Inferior parietal cortex (tissue), 1 donor: ENCODE data around the gene SBF2.

Experiments
- DNase-seq: peaks from one replicate; pipeline ENCODE4 v3.0.0-alpha.2; 2016; ENCODE audit errors: extremely low spot score

Gene SBF2

DNA sequence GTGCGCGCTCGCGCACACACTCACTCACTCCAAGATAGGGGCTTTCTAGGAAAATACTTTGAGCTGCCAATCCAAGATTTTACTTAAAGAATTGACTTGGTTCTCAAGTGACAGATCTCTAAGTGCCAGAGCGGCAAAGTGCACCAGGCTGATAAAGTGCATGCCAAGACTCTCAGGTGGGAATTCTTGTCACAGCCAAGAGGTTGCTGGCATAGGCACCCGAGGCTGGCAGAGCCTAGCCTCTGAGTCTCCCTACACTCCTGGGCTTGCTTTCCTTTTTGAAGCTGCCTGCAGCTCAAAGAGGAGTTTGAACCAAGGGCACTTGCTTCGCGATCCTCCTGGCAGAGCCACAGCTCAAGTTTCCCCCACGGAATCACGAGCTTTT, 8.3 kb upstream of the SBF2 start:
- no peak for DNase-seq

DNA sequence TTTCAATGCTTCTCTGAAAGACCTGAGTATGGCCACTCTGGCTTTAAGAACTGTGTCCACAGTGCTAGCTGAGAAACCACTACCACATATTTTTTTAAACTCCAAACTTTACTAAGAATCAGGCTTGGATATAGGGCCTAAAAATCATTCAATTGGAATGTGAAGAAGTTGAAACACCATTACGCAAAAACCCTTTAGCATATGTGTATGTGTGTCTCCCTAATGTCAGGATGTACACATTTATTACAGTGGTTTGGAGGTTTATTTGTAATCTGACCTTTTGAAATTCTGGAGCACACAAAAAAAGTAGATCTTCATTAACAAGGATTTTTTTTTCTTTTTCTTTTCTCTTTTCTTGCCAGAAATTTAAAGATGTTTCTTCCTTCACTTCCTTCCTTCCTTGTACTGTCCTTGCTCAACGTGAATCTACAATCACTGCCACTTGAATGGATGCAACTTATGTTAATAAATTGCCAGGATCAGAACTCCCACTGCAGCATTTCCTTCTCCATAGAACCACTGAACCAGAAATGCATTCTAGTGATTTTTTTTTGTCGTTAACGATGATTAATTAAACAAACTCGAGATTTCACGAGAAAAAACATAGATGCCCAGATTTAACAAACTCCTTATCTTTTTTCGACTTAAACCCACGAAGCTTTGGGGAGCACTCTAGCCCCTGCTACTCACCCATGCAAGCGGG, 7.8 kb upstream of the SBF2 start:
- no peak for DNase-seq

DNA sequence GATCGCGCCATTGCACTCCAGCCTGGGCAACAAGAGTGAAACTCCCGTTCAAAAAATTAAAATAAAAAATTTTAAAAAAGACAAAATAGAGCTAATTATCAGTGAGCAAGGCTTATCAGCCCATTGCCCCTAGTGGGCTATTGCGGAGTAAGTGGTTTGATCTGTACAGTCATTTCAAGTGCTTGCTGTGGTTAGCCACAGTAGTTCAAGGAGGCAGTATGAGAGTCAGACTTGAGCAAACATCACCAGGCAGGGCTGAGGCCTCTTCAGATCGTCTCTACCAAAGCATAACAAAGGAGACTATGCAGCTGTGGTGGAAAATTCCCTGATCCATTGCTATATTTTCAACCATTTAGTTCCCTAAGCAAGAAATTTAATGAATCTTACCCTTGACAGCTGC, 4.3 kb upstream of the SBF2 start:
- no peak for DNase-seq

DNA sequence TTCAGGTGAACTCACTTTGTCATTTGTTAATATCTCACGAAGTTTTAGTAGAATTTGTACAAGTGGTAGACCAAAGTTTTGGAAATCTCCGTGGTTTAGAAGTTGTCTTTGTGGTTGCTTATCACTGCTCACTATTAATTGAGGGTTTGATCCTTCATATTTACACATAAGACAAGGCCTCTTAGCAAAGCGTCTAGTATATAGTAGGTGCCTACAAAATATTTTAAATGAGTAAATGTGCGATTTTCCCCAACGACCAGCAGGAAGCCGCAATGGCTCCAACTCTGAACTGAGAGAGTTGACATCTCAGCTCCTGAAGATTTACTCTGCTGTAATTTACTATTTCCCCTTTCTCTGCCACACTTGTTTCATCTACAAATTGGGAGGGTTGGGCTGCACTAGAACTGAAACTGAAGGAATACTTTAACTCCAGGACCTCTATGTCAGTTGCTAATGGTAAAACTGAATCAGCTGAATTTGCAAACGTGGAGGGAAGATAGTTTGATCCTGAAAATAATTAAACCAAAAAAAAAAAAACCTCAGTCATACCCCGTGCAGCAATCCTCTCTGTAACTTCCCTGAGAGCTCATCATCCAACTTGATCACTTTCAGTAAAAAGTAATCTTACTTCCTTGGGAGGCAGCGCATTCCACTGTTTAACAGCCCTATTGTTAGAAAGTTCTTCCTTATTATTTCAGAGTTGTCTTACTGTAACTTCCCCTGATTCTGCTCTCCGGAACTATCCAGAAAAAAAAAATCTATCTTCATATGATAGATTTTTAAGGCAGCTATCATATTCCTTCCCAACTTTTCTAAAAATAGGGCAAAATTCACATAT, 1.3 kb upstream of the SBF2 start:
- no peak for DNase-seq

DNA sequence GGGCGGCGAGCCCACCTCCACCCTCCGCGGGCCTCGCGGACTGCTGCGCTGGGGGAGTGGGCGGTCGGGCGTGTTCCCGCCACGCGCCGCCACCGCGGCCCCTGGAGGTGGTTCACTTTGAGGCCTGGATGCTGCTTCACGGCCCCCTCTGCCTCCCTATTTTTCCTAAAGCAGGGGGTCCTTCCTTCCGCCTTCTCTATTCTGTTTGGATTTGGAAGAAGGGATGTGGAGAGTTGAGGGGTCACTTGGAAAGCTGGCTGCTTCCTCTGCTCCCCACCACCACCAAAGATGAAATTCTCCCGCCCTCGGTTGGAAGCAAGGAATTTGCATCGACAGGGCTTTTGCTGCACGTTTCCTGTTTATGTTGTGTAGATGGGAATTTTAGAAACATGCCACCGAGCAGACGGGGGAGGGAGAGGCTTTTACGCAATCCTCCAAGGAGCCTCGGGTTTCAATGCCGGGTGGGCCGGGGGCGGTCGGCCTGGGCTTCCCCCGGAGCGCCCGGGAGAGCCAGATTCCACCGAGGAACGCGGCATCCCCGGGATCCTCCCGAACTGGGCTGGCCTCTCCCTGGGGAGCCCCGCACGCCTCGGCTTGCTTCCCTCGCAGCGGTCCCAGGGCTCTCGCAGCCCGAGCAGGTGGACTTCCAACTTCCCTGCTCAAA, 403 bp upstream of the SBF2 start:
- no peak for DNase-seq

DNA sequence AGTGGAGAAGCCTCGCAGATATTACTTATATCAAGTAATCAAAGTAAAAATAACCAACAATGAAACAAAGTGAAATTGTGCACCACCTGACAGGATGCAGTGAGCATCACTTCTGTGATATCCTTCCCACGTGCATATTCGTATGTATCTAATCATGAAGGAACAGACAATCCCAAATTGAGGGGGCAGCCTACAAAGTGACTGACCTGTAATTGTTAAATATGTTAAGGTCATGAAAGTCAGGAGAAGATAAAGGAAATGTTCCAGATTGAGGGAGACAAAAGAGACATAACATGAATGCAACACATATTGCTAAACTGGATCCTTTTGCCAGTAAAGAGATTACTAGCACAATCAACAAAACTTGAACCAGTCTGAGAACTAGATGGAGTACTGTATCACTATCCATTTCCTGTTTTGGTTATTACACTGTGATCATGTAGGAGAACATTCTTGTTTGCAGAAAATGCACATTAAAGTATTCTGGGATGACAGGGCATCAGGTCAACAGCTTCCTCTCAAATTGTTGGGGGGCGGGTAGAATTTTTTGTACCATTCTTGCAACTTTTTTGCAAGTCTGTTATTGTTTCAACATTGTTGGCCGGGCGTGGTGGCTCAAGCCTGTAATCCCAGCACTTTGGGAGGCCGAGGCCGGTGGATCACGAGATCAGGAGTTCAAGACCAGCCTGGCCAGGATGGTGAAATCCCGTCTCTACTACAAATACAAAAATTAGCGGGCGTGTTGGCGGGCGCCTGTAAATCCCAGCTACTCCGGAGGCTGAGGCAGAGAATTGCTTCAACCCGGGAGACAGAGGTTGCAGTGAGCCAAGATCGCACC, 2.0 kb downstream of the SBF2 start:
- DNase-seq: no peak

DNA sequence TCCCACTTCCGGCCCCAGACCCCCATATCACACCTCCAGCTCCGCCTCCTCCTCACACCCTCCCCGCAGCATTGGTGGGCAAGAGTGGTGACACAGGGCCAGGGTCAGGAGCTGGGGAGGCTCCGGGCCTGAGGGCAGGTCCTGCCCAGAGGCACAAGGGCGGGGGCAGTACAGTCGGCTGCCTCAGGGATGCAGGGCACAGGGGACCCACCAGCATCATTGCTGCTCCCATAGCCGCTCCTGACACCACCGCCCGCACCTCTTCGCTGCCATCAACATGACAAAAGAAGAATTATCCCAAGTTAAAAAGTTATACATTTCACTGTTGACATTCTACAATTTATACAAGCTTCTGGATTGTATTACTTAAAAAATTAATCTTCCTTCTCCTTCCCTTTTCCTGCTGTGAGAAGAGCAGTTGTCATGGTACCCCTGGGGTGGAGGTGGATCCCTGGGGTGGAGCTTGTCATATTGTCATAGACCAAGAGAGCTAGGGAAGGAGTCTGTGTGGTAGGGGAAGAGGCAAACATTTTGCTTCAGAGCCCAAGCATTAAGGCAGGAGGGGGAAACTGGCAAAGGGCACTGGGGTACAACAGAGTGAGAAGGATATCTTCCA, 4.1 kb downstream of the SBF2 start:
- no peak for DNase-seq

DNA sequence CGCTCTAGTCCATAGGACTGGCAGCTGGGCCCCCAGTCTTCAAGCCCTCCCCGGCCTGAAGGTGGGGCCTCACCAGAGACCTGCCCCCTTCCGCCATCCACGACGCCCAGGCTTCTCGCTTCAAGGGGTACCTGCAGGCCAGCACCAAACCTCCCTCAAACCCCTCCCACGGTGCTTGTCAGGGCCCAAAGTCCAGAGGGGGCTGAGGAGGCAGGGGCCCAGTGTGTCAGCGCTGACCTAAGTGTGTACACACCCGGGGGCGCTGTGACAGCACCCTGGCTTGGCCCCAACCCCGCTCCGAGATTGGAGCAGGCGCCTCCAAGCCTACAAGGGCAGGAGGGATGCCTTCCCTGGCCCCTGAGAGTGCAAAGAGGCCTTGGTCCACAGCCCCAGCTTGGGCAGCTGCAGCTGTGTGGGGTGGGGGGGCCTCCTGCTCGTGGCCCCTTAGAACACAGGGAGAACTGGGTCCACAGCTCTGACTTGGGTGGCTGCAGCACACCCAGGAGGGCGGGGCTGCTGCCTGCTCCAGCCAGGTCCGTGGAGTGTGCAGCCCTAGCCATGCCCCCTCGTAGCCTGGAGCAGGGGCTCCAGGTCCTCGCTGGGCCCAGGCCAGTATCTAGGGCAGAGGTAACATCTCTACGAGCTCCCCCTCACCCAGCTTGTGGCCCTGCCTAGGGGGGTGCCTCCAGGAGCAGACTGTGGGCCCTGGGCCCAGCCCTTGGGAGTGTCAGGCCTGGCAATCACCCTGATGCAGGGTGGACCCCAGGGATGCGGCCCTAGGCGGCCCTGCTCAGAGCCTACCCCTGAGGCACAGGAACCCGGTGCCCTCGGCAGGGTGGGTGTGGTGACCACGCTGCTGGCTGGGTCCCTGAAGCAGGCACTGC, 4.9 kb downstream of the SBF2 start:
- no peak for DNase-seq

DNA sequence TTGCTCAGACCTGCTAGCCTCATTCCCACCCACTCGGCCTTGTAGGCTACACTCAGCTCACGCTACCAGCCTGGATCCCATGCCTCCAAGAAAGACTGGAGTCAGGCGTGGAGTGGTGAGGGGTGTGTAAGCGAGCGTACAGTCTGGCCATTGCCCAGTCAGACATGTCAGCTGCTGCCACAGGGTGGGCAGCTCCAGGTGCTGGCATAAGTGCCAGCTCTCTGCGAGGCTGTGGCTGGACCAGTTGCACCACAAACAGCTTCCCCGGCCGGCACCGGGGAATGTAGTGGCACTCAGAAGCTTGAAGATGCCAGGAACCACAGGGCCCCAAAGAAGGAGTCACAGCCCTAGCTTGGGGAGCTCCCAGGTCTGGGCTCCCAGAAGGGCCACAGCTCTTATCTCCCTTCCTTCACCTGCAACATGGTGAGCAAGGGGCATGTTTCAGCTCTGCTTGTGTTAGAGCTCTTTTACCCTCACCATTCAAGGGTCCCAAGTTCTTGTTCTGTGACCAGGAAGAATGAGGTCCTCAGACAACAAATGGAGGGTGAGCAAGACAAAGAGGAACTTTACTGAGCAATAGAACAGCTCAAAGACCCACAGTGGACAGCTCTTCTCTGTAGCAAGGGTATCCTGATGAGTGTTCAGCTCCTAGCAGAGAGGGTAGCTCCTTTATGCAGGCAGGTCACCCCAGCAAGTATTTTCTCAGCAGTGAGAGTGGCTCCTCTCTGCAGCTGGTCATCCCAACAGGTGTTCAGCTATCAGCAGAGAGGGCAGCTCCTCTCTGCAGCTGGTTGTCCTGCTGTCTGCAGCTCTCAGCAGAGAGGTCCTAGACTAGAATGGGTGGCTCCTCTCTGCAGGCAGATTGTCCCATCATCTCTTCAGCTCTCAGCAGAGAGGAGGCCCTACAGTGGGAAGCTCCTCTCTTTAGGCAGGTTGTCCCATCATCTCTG, 6.0 kb downstream of the SBF2 start:
- DNase-seq: no peak

DNA sequence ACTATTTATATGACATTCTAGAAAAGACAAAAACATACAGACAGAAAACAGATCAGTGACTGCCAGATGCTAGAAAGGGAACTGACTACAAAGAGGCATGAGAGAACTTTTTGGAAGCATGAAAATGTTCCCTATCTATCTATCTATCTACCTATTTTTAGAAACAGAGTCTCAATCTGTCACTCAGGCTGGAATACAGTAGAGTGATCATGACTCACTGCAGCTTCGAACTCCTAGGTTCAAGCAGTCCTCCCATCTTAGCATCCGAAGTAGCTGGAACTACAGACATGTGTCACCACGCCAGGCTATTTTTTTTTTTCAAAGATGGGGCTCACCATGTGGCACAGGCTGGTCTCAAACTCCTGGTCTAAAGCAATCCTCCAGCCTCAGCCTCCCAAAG, 6.9 kb downstream of the SBF2 start:
- DNase-seq: no peak

DNA sequence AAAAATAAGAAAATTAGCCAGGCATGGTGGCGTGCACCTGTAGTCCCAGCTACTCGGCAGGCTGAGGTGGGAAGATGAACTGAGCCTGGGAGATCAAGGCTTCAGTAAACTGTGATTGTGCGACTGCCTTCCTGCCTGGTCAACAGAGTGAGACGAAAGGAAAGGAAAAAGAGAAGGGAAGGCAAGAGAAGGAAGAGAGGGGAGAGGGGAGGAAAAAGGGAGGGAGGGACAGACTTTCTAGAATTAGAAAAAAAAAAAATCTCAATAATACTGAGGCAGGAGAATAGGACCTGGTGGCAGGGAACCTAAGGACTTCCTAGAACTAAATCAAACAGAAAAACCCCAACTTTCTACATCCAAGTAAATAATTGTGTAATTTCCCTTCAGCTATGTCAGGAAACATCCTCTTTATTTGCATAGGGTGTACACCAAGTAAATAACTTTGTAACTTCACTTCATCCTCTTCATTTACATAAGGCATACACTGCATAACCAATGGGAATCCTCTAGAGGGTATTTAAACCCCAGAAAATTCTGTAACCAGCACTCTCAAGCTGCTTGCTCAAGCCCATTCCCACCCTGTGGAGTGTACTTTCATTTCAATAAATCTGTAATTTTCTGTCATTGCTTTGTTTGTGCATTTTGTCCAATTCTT, 8.7 kb downstream of the SBF2 start:
- no peak for DNase-seq

DNA sequence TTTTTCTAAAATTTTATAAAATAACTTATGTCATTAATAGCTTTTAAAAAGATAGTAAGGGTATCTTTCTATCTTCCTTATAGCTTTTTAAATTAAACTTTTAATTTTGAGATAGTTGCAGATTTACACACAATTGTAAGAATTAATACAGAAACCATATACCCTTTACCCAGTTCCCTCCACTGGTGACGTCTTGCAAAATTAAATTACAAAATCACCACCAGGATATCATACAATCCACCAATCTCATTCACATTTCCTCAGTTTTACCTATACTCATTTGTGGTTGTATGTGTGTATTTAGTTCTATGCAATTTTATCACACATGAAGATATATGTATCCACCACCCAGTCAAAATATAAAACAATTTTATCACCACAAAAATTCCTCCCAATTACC, 10.0 kb downstream of the SBF2 start:
- no peak for DNase-seq

DNA sequence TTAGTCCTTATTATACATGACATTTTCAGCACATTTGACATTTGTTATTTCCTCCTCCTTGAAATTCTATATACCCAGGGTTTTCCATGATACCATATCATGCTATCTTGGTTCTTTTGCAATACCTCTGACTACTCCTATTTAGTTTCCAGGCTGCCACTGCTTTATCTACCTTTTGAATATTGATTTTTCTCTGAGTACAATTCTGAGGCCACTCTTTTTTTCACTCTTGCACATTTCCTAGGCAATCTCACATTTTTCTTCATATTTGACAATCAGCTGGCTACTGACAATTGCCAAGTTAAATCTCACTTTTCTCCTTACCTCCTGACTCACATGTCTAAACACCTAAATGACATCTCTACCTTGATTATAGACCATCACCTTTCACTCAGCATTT, 11.9 kb downstream of the SBF2 start:
- no peak for DNase-seq

DNA sequence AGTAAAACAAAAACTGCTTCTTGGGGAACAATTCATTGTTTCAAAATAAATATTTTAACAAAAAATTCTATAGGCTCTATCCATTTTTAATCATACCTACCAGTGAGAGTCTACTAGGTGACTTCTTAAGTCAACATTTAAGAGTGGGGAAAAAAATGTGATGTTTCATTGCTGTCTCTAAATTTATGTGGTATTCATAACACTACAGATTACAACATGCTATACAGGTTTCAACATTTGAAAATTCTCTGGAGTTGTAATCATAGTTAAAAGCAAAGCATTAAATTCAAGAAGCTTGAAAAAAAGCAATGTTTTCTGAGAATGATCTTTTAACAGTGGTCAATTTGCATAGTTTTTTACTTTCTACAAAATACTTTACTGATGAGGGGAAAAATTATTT, 18.3 kb downstream of the SBF2 start:
- DNase-seq: no peak

DNA sequence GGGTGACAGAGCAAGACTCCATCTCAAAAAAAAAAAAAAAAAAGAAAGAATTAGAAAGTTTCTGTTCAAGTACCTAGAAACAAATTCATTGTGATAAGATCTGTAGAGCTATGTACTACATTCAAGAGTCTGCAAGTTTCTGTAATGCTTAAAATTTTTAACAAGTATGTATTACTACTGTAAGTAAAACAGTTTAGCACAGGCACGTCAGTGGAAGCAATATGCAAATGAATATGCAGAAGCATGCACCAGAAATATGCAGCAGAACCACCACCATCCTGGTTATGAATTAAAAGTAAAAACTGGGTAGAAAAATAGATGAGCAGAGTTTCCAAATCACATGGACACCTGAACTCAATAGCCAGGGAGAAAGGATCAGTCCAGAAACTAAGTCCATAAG, 19.3 kb downstream of the SBF2 start:
- no peak for DNase-seq

DNA sequence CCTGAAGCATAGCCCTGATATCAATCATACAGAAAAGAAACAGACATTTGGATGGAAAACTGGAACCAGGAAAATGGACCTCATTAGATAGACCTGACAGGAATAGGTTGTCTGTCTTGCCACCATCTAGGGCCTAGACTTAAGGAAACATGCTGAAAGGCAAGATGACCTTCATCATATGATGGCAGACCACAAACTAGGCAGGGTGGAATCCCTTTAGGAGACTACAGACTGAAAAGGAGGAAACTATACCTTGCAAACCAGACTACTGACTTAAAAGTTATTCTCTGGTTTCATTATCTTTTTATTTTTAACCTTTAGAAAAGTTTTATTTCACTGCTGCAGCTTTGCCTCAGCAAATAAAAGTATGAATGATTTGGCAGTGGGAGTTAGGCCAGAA, 20.3 kb downstream of the SBF2 start:
- DNase-seq: no peak

DNA sequence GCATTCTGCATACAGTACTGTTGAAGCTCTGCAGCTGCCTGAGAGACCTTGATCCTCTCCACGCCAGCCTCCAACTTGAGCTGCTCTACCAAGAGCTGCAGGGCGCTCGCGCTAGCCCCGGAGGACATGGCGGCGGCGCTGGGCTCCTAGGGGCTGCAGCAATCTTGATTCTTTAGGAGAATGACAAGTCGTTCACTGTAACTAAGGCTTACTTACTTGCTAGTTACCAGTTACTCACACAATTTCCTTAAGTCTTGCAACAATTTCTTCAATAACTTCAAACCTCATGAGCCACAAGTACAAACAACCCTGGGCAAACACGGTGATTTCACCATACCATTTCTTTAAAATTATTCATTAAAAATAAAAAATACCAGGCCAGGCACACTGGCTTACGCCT, 21.9 kb downstream of the SBF2 start:
- no peak for DNase-seq

DNA sequence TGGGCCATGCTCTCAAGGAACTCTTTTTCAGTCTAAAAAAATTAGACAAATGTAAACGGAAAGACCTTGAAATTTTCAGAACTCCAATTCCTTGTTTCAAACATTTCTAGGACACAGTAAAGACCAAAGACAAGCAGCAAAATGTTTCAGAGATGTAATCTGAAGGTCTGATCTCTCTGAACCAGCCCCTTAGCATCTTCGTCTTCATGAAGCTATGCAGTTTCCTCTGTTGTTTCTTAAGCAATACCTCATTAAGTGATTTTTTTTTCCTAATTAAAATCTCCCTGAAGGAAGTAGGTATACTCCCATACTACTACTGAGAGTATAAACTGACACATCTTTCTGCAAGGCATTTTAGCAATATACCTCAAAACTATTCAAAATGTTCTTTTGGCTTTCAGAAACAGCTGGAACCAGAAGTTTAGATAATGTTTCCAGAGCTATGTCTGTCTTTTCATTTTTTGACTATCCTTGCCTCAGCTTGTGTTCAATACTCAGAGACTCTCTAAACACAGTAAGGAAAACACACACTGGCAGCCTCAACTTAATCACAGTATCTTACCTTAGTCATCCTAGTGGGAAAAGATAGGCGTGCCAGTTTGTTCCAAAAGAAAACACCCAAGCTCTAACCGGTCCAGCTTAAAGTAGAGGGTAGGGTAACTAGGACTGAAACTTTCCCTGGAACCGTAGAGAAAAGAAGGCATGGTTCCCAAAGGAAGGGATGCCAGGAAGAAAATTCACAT, 25.1 kb downstream of the SBF2 start:
- no peak for DNase-seq
